Measurements from ENCODE around the gene RGS11.

The RGS11 gene

DNA sequence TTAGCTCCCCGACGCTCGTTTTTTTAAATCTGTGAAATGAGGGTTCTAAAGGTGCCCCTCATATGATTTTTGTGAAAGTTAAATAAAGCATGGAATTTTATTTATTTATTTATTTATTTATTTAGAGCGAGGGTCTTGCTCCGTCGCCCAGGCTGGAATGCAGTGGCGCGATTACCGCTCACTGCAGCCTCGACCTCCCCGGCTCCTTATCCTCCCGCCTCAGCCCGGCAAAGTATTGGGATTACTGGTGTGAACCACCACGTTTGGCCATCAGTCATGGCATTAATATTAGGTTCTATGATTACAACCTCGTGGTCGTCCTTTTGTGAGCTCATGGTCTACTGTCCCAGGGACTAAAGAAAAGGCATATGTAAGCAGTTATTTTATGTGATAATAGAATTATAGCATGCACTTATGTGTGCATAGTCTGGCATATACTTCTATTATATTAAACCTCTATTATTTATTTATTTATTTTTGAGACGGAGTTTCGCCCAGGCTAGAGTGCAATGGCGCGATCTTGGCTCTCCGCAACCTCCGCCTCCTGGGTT lies 45.9 kb downstream of the RGS11 start:
- DNase-seq (ENCODE audit: low read depth in 2 of 2) = no peak

DNA sequence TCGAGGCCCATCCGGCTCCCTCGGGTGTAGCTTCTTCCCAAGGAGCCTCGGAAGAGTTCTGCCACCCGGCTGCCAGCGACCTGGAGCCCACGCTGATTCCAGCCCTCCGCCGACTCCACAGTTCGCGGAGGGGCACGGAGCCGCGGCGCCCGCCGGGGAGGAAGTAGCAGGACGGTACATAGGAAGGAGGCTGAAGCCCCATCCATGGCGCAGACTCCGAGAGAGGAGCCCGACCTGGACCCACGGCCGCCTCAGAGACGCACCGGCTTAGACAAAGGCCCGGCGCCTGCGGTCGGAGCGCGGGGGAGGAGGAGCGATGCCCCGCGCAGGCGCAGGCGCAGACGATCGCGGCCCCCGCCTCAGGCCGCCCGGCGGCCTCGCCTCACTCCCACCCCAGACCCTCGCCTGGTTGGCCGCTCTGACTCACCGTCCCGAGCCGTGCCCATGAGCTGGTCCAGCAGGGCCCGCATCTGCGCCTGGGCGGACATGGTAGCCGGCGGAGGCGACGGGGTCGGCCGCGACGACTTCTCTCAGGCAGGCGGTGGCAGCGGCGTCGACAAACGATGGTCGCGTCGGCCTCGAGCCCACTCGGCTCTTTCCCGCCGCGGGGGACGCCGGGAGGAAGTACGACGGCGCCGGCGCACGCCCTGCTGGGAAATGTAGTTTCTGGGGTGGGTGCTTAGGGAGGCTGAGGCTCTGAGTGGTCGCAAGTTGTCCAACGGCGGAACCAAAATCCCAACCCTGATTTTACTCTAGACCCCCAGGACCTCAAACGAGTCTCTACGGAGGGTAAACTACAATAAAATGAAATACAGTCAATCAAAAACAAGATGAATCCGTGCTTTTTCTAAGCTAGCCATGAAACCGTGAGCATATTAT lies 46.7 kb downstream of the RGS11 start, which contains the start of gene LUC7L:
TSS of gene LUC7L (minus strand) at position 598 of the 879 bp plus-strand sequence. CDS start at position 488, 110 bp downstream.
- peak; percentile 64 to 68 for DNase-seq (ENCODE audit: low read depth in 2 of 2)

DNA sequence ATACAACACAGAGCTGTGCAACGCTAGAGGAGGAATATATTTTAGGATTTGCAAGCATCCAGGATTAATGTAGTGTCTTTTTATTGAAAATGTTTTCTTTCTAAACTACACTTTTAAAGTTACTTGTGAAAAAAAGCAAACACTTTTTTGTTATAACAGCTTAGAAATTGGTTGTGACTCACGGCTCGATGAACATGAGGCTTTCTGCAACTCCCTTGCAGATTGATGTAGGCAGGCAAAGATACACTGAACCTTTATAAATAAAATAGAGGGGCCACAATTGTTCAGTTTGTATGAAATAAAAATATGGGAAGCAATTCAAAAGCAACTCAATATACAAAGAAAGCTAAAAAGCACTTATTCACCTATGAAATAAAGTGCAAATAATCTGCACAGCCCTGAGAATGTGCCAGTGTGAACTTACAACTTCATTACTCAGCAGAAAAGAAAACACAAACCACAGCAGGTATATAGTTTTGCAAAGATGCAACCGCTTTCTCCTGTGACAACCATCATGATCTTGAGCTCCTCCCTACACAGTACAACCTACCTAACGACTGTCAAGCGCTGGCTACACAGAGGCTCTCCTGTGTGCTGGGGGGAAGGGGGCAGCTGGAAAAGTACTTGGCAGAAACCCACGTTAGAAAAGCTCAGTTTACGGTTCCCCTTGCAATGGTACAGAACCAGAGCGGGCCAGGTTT lies 47.4 kb downstream of the RGS11 start:
- DNase-seq (ENCODE audit: low read depth in 2 of 2) = no peak

DNA sequence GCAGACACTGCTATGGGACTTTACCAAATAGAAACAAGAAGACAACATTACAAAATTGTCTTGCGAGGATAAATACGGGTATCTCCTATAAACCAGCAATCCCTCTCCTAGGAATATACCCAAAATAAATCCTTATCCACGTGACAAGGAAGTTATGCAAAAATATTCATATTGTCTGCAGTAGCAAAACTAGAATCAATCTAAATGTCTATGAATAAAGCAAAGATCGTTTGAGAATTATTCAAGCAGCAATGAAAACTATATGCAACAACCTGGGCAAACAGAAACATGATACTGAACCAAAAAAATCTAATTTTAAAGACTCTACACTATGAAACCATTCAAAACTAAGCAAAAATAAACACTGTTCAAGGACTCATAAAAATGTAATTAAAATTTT lies 55.7 kb downstream of the RGS11 start:
- no peak for DNase-seq (ENCODE audit: low read depth in 2 of 2)

Measured in fibroblast of skin of left quadriceps (primary cell).